Heart left ventricle (tissue), 16 donors: ENCODE measurements around the gene ENTPD3. TPM values are rescaled to one million over a fixed set of nuclear protein-coding genes. Genes with fewer than 3 reads are reported as not detected.

ENCODE experiments used
- ATAC-seq, 4 donors: fragments of 200-7000 bp; cut with Tn5 transposase; one replicate each; pipeline ENCODE4 v1.9.1; 2020 to 2022; ENCODE audit warnings: moderate library complexity in 4 of 4, mild to moderate bottlenecking in 3 of 4, moderate number of reproducible peaks in 1 of 4
- DNase-seq, 5 donors: peaks; one replicate each; pipeline ENCODE4 v3.0.0-alpha.2; 2020
- H3K27ac ChIP-seq, 12 donors: fragments of 200-600 bp; sonication (generic) in 4 of 12; one replicate each; pipeline versions ENCODE4 v1.5.0 to v1.8.0; 2016 to 2022; ENCODE audit warnings: mild to moderate bottlenecking in 2 of 12
- H3K27me3 ChIP-seq, 9 donors: fragments of 200-600 bp; sonication (generic) in 2 of 9; one replicate each; pipeline versions ENCODE4 v1.5.1 to v1.8.0; 2016 to 2022; ENCODE audit warnings: mild to moderate bottlenecking in 3 of 9
- H3K36me3 ChIP-seq, 9 donors: fragments of 200-600 bp; sonication (generic) in 2 of 9; one replicate each; pipeline versions ENCODE4 v1.5.0 to v1.8.0; 2018 to 2022; ENCODE audit warnings: mild to moderate bottlenecking in 2 of 9
- H3K4me1 ChIP-seq, 12 donors: fragments of 200-600 bp; sonication (generic) in 4 of 12; one replicate each; pipeline versions ENCODE4 v1.5.0 to v1.8.0; 2016 to 2022; ENCODE audit warnings: mild to moderate bottlenecking in 3 of 12
- H3K4me3 ChIP-seq, 12 donors: fragments of 200-600 bp; sonication (generic) in 4 of 12; one replicate each; pipeline versions ENCODE4 v1.5.0 to v1.8.0; 2017 to 2022; ENCODE audit warnings: mild to moderate bottlenecking in 9 of 12, moderate library complexity in 4 of 12
- H3K9me3 ChIP-seq, 12 donors: fragments of 200-600 bp; sonication (generic) in 4 of 12; one replicate each; pipeline versions ENCODE4 v1.5.0 to v1.8.0; 2016 to 2022; ENCODE audit warnings: mild to moderate bottlenecking in 1 of 12
- POLR2A ChIP-seq, 2 donors: fragments of 450-650 bp; IDR thresholded peaks; one replicate each; pipeline ENCODE4 v1.6.1; 2017; ENCODE audit warnings: antibody characterized with exemption in 2 of 2, mild to moderate bottlenecking in 2 of 2, moderate library complexity in 2 of 2
- WGBS, 4 donors: extraction: QIAGEN DNeasy Blood & Tissue Kit in 2 of 4; methylation state at CpG; one replicate each; pipeline versions ENCODE4 v1.1.5 to v1.1.7; 2013 to 2018; 5-methylcytosine and 5-hydroxymethylcytosine counted together
- intact Hi-C, 10 donors: fragments of 100-400 bp; cut with DNase I; formaldehyde crosslinking; loops; one replicate each; pipeline versions ENCODE4 v1.11.1 to v1.14.2; 2022
- polyA plus RNA-seq, 2 donors: library from polyadenylated mRNA; stranded (reverse); fragments of 200-250 nt; gene quantifications; one replicate each; pipeline ENCODE4 v1.2.3, GENCODE V29; 2013
- total RNA-seq, 9 donors: library from RNA; depleted of rRNA in 2 of 9; stranded (reverse); fragments of >200 nt in 2 of 9; fragmentation: NEBNext Ultra II Directional in 3 of 9; extraction: Animal tissue kit (Norgen Biotek cat#: 25700) in 3 of 9; gene quantifications; one replicate each; pipeline versions ENCODE4 v1.1.0 to v1.2.4, GENCODE V29; 2016 to 2023
- TF ChIP-seq, protein P1 (sequence below), 12 donors: fragments of 200-600 bp; sonication (generic) in 4 of 12; IDR thresholded peaks; one replicate each; pipeline versions ENCODE4 v1.5.0 to v1.8.0; 2018 to 2022; ENCODE audit warnings: antibody characterized with exemption in 12 of 12, mild to moderate bottlenecking in 5 of 12
- donor health status: ischemic (EF 13 %, LVEDD 7.1; RV severe dilation, severe dysfunction).
- donor health status: healthy with polysubstance abuse.
- donor health status: DM: no; HTN: yes; CAD: no.
- donor health status: DM: no; HTN: no; CAD: no.
- donor health status: ischemic (EF 25% LVEDD 6.9; RV normal size, moderate dysfunction).
- donor health status: ischemic (EF 25% LVEDD 5.7; RV mildly dilated, moderate dysfunction).
- donor health status: healthy.
- donor health status: DM: yes; HTN: yes; CAD: no.
- donor health status: ischemic (EF 35%, LVEDD 5.7; RV mildly dilated, moderate dysfunction).
- donor health status: nonischemic (EF 11% LVEDD 7.7; RV severe dilation, severe dysfunction).
- donor health status: DM: yes; HTN: yes; CAD: no.
- donor health status: PGD.
- donor health status: ischemic (EF 29% LVEDD 5.4; RV normal size, mild dysfunction).
- donor health status: nonischemic (EF 23%, LVEDD 6.1; RV moderate dilation, normal function).

The ENTPD3 gene
- total and polyA plus RNA-seq, 11 donors = 0.12 to 0.83 (median 0.32) TPM

DNA sequence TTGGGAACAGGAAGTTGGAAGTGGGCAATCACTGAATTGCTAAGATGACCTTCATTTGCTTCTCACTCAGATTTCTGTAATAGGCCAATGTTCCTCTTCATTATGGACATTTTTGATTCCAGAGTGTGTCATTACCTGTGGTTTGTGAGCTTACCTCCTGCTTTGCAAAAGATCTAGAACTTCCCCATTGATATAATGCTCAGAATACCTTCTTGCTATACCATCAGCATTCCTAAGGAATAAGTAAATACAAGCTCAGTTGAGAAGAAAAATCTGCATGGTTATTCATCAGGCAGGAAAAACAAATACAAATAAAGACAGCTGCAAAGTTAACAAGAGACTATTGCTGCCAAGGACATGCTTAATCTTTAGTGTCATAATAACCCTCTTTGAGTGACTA is 64.6 kb downstream of the ENTPD3 start:
- intact Hi-C loops = loop anchor here in 8 of 10 donors (5.0 to 10.0 kb wide), 9 partner anchors 71 to 247 kb away; partner anchors contain the start of gene ZNF621 (in 2 of the 8)

DNA sequence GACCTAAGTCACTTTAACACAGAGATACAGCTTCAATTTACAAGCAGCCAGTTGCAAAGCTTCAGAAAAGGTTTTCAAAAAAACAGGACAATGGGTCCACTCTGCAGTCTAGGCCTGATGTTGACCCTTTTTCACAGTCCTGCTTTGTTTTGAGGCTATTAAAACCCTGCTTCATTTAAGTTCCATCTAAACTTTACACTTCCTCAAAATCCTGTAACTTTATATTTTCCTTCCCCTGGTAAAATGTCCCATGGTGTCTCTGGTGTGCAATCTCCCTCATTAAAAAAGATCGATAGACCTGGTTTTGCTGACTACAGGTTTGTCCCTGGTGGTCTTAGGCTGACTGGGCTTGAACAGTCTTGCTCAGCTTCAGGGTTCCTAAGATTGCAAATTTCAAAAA is 65.1 kb downstream of the ENTPD3 start:
- no peak for TF ChIP-seq POLR2A (IDR thresholded peaks at IDR 0.05)
- TF ChIP-seq, protein P1, sequence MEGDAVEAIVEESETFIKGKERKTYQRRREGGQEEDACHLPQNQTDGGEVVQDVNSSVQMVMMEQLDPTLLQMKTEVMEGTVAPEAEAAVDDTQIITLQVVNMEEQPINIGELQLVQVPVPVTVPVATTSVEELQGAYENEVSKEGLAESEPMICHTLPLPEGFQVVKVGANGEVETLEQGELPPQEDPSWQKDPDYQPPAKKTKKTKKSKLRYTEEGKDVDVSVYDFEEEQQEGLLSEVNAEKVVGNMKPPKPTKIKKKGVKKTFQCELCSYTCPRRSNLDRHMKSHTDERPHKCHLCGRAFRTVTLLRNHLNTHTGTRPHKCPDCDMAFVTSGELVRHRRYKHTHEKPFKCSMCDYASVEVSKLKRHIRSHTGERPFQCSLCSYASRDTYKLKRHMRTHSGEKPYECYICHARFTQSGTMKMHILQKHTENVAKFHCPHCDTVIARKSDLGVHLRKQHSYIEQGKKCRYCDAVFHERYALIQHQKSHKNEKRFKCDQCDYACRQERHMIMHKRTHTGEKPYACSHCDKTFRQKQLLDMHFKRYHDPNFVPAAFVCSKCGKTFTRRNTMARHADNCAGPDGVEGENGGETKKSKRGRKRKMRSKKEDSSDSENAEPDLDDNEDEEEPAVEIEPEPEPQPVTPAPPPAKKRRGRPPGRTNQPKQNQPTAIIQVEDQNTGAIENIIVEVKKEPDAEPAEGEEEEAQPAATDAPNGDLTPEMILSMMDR (IDR thresholded peaks at IDR 0.05) = no peak
- peaks cover 0 to 32% (median 11%) of the 10 kb centered on the region in 9 donors for H3K36me3 ChIP-seq
- peaks cover 4 to 35% (median 17%) of the 10 kb centered on the region in 12 donors for H3K4me1 ChIP-seq
- 80 to 99% (median 89%) methylated on average over 1 of the region's 1 CpG for WGBS, 4 donors
- no peaks in the 10 kb centered on the region for H3K27me3 ChIP-seq
- DNase-seq = no peak
- peak overlapping the region in 10 of 12 donors; percentile 89 to 98 (median 94) for H3K27ac ChIP-seq
- peak overlapping the region in 9 of 12 donors; percentile 61 to 82 (median 72) for H3K4me3 ChIP-seq
- no peak for ATAC-seq
- intact Hi-C loops = loop anchor here in 9 of 10 donors (2.0 to 10.0 kb wide), 12 partner anchors 70 to 247 kb away; partner anchors contain the start of genes ZNF621 (in 4 of the 9) and EIF1B (in 1 of the 9)
- H3K9me3 ChIP-seq = no peaks in the 10 kb centered on the region

More for the DNA sequence above, 64.6 kb downstream of the ENTPD3 start:
- DNase-seq (no peak), ATAC-seq (no peak)
- no peaks in the 10 kb centered on the region for H3K9me3 ChIP-seq
- H3K4me3 ChIP-seq = no peak overlapping the region
- no peak for TF ChIP-seq POLR2A (IDR thresholded peaks at IDR 0.05)
- TF ChIP-seq, protein P1 (IDR thresholded peaks at IDR 0.05) = no peak
- peaks cover 0 to 35% (median 15%) of the 10 kb centered on the region in 9 donors for H3K36me3 ChIP-seq
- H3K4me1 ChIP-seq = peaks cover 3 to 34% (median 17%) of the 10 kb centered on the region in 12 donors
- no peaks in the 10 kb centered on the region for H3K27me3 ChIP-seq
- H3K27ac ChIP-seq = peak overlapping the region in 3 of 12 donors; percentile 91 to 98 (median 93)

DNA sequence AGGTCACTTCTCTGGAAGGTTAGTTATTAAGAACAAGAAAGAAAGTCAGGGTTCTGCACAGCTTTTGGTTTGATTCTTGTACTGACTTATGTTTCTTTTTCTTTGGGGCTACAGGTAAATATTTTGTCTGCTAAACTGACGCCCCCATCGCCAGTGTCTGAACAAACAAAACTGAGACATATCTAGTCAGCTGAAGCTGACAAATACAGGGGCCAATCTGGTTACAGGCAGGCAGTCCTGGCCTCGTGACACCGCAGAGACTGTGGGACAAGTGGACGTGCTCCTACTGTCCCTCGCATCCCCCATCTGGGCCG is 65.5 kb downstream of the ENTPD3 start:
- Histone ChIP-seq H3K36me3 (peaks cover 0 to 32% (median 10%) of the 10 kb centered on the region in 9 donors), H3K27ac (peak overlapping the region; percentile 89 to 98 (median 93)), H3K9me3 (no peaks in the 10 kb centered on the region), H3K4me3 (peak overlapping the region; percentile 36 to 82 (median 72)), H3K4me1 (peaks cover 4 to 35% (median 17%) of the 10 kb centered on the region in 12 donors), H3K27me3 (no peaks in the 10 kb centered on the region)
- no peak for DNase-seq
- ATAC-seq = peak in 1 of 4 donors; percentile 28
- TF ChIP-seq POLR2A (IDR thresholded peaks at IDR 0.05) = no peak
- TF ChIP-seq, protein P1 (IDR thresholded peaks at IDR 0.05) = no peak
- 3 to 5% (median 4%) methylated on average over 5 to 7 of the region's 7 CpGs for WGBS, 4 donors
- intact Hi-C loops = loop anchor here in 9 of 10 donors (2.0 to 10.0 kb wide), 12 partner anchors 70 to 248 kb away; partner anchors contain the start of genes ZNF621 (in 4 of the 9) and EIF1B (in 1 of the 9)

DNA sequence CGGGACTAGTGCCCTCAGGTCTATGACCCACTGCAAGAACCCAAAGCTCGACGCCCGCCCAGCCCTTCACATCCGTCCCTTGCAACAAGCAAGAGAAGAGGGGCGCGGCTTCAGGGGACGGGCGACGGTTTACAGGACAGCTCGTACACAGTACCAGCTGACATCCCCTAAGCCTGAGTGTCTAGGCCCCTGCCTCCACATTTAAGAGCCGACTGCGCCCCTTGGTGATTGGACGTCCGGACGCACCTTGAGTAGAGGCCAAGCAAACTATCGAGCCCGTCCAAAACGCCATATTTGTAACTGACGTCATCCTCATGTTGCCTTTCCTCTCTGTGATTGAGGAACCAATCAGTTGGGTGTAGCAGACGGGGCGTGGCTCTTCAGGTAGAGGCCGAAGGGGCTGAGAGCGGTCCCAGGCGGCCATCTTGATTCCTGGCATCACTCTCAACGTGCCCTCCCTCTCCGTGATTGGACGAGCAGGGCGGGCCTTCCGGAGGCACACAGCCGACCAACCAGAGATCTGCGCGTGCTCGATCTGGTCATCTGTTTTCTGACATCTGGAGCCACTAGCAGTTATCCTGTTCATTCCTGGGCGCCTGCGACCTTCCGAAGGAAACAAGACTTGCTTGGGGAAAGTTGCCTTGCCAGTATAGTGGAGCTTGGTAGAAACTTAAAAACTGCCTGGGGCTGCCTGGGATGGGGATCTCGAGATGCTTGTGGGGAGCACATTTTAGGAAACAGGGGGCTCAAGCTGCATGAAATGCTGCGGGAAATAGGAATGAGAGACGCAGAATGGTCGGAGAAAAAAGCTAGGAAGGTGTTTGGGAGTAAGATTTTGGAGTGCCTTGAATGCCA is 66.1 kb downstream of the ENTPD3 start:
- no peaks in the 10 kb centered on the region for H3K27me3 ChIP-seq
- H3K4me1 ChIP-seq = peaks cover 6 to 39% (median 21%) of the 10 kb centered on the region in 12 donors
- WGBS, 4 donors = 0 to 1% (median 0%) methylated on average over 19 to 41 of the region's 41 CpGs
- H3K9me3 ChIP-seq = no peaks in the 10 kb centered on the region
- H3K4me3 ChIP-seq = peak overlapping the region; percentile 36 to 82 (median 72)
- DNase-seq (peak; percentile 98 to 99 (median 98)), ATAC-seq (peak; percentile 96 to 98 (median 97))
- intact Hi-C loops = loop anchor here in 9 of 10 donors (2.0 to 10.0 kb wide), 12 partner anchors 69 to 248 kb away; partner anchors contain the start of genes ZNF621 (in 4 of the 9) and EIF1B (in 1 of the 9)
- H3K27ac ChIP-seq = peak overlapping the region; percentile 89 to 98 (median 93)
- TF ChIP-seq POLR2A (IDR thresholded peaks at IDR 0.05) = peak in 1 of 2 donors; percentile 73
- TF ChIP-seq, protein P1 (IDR thresholded peaks at IDR 0.05) = peak in 1 of 12 donors; percentile 5
- peaks cover 0 to 33% (median 12%) of the 10 kb centered on the region in 9 donors for H3K36me3 ChIP-seq
